Measurements from ENCODE around the gene ADORA2B.

GRCh38 chr17:15917021-15917437 is 27.9 kb upstream of the ADORA2B start:
- TF ChIP-seq CTCF (IDR thresholded peaks at IDR 0.05) (no peak), ZFX (IDR thresholded peaks at IDR 0.05; ENCODE audit: borderline replicate concordance) (no peak)

All from 22Rv1 (cell line).